Muscle of back (tissue), 11 donors: ENCODE results near the gene KCNJ12. TPM values are rescaled to one million over a fixed set of nuclear protein-coding genes. Genes with fewer than 3 reads are reported as not detected.
"Not testable (repeated sequence)": the region's sequence is repeated elsewhere in the genome, so short reads cannot be mapped to it uniquely, and the experiment has no call there.

Experiments used
- DNase-seq, 3 donors: peaks; one replicate each; pipeline versions ENCODE4 v3.0.0 to v3.0.0-alpha.2; 2013
- polyA plus RNA-seq, 10 donors: library from polyadenylated mRNA; unstranded; fragments of 120-200 nt; gene quantifications; one replicate each; pipeline ENCODE4 v1.2.1, GENCODE V29; 2013; ENCODE audit not compliant: insufficient read length in 10 of 10

The KCNJ12 gene
- polyA plus RNA-seq, 10 donors = 4.5 to 15.1 (median 9.9) TPM

- no peak for DNase-seq
Observed at GRCh38 chr17:21419299-21420239, 43.4 kb downstream of the KCNJ12 start.

- DNase-seq = not testable (repeated sequence)
Observed at GRCh38 chr17:21420503-21421090, 44.4 kb downstream of the KCNJ12 start.

- DNase-seq = not testable (repeated sequence)
Observed at GRCh38 chr17:21421421-21422310, 45.5 kb downstream of the KCNJ12 start.

- DNase-seq = not testable (repeated sequence)
Observed at GRCh38 chr17:21422311-21423189, 46.4 kb downstream of the KCNJ12 start.

GRCh38 chr17:21423190-21423493, 47.0 kb downstream of the KCNJ12 start:
- not testable (repeated sequence) for DNase-seq

GRCh38 chr17:21424697-21425096, 48.5 kb downstream of the KCNJ12 start:
- DNase-seq = not testable (repeated sequence)

- no peak for DNase-seq
Observed at GRCh38 chr17:21425321-21425720, 49.2 kb downstream of the KCNJ12 start.

DNA sequence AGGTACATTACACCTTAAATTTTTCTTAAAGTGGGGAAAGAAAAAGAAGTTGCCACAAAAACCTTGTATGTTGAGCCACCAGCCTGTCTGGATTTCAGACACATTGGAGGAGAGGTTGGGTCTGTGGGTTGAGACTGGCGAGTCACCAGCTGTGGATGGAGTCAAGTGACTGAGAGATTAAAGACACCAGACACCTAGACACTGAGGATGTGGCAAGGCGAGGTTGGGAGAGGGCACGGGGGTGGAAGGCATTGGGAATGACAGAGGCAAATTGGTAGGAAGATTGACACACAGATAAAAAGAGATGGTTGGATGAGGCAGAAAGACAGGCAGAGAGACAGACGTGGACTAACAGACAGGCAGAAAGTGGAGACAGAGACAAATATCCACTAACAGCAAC, 49.6 kb downstream of the KCNJ12 start:
- DNase-seq = no peak

DNA sequence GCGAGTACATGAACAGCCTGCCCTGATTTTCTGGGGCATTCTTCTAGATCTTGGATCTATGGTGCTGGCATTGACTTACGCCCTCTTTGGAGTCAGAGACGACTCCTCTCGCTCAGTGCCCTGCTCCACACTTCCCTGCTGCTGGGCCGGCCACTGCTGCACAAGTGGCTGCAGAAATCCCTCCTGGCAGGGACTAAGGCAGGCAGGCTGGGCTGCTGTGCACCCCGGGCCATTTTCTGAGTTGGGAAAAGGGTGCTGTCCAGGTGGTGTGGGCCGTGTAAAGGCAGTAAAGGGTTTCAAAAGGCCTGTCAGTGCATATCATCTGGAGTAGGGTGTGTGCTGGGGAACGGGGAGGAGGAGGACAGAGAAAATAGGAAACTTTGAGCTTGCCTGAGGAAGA, 50.1 kb downstream of the KCNJ12 start:
- DNase-seq = not testable (repeated sequence)

- DNase-seq = not testable (repeated sequence)
Observed at GRCh38 chr17:21426876-21427275, 50.7 kb downstream of the KCNJ12 start.

GRCh38 chr17:21427727-21428126, 51.6 kb downstream of the KCNJ12 start:
- DNase-seq = not testable (repeated sequence)

- DNase-seq = not testable (repeated sequence)
Observed at GRCh38 chr17:21428752-21429424, 52.7 kb downstream of the KCNJ12 start.

DNA sequence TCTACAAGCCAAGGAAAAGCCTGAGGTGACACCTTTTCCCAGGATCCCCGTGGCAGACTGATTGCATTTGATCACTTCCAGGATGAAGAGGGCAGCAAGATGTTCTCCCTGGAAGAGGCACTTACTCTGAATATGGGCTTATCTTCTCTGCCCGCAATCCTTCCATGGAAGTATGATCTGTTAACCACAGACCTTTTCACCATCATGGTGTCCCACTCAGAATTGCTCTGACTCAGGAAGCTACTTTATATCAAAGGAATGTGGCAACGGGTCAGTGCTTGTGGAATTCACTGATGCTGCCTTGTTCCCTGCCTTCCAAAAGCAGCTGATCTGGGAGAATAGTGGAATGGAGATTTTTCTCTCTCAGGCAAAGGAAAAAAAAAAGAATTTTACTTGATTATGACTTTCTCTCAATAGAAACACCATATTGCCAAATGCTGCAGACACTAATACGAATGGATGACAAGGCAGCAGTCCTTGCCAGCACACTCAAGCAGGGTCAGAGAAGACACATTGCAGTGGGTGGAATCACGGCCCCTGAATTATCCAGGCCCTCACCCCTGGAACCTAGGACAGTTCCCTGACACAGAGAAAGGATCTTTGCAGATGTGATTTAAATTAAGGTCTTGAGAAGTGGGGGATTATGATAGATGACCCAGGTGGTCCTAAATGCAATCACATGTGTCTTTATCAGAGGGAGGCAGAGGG, 53.9 kb downstream of the KCNJ12 start:
- peak in 1 of 3 donors; percentile 13 for DNase-seq

DNA sequence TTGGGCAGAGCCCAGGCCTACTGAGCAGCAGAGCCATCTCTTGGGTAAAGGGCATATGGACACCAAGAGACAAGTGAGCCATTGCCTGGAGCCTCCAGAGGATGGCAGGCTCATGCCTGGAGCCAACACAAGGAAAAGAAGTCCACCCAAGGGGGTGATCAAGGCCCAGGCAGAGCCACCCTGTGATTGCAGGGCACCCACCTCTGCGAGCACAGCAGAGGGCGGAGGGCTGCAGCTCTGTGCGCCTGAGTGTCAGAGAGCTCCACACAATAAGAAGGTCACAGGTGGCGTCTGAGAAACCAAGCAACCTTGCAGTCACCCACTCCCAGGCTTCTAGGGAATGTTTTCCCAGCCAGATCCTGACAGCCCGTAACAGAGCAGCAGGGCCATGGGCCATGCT, 57.8 kb downstream of the KCNJ12 start:
- not testable (repeated sequence) for DNase-seq

GRCh38 chr17:21434976-21435375, 58.8 kb downstream of the KCNJ12 start:
- DNase-seq = not testable (repeated sequence)

GRCh38 chr17:21436481-21436880, 60.3 kb downstream of the KCNJ12 start:
- not testable (repeated sequence) for DNase-seq

- not testable (repeated sequence) for DNase-seq
Observed at GRCh38 chr17:21436883-21437836, 61.0 kb downstream of the KCNJ12 start.

- not testable (repeated sequence) for DNase-seq
Observed at GRCh38 chr17:21438316-21439014, 62.3 kb downstream of the KCNJ12 start.
